SK-N-SH (cell line): Measurements from ENCODE around the gene IGFBPL1. TPM values are rescaled to one million over a fixed set of nuclear protein-coding genes. Genes with fewer than 3 reads are reported as not detected.

Source experiments
- CTCF ChIA-PET: fragments of 300-600, 350-600 bp; formaldehyde crosslinking; extraction: SDS; loops from one replicate; lab custom pipeline; 2021; lab: Yijun Ruan, JAX
- POLR2A ChIA-PET: fragments of 350-600 bp; sonication (Branson Sonifier 250); formaldehyde crosslinking; extraction: SDS; loops from one replicate; lab custom pipeline; 2020; ENCODE audit warnings: antibody characterized with exemption, inconsistent platforms; lab: Yijun Ruan, JAX
- DNase-seq: peaks from one replicate; pipeline ENCODE4 v3.0.0; 2012
- H2AFZ ChIP-seq: fragments of 200-600 bp; sonication (generic); 2 replicates; pipeline ENCODE4 v1.8.1; 2016; ENCODE audit warnings: antibody characterized with exemption, mild to moderate bottlenecking, low read depth
- H3F3A ChIP-seq: fragments of 200-600 bp; sonication (generic); replicated peaks from 2 replicates; pipeline ENCODE3; 2016; ENCODE audit warnings: antibody characterized with exemption, mild to moderate bottlenecking; ENCODE audit not compliant: insufficient read depth
- H3K27ac ChIP-seq, 2 experiments: fragments of 200-500 bp in 1 of 2; fragments of 200-600 bp in 1 of 2; sonication (Bioruptor generic) in 1 of 2; sonication (generic), shearing (Covaris generic) in 1 of 2; 2 replicates each; pipeline versions ENCODE4 v1.5.1 to v1.6.1; 2014 to 2016; ENCODE audit warnings: low read depth in 2 of 2, inconsistent platforms in 1 of 2, low read length in 1 of 2, mild to moderate bottlenecking in 1 of 2, mixed read lengths in 1 of 2
- H3K27me3 ChIP-seq: fragments of 200-600 bp; sonication (generic), shearing (Covaris generic); 2 replicates; pipeline ENCODE4 v1.6.1; 2016; ENCODE audit warnings: mixed run types; ENCODE audit not compliant: insufficient read depth
- H3K36me3 ChIP-seq, 2 experiments: fragments of 200-500 bp in 1 of 2; fragments of 200-600 bp in 1 of 2; sonication (Bioruptor generic) in 1 of 2; sonication (generic) in 1 of 2; replicated peaks in 1 of 2; 2 replicates each; pipeline versions ENCODE3 to v1.5.1; 2014 to 2016; ENCODE audit warnings: low read length in 1 of 2, mild to moderate bottlenecking in 1 of 2; ENCODE audit not compliant: insufficient read depth in 2 of 2, control insufficient read depth in 1 of 2
- H3K4me1 ChIP-seq, 2 experiments: fragments of 200-500 bp in 1 of 2; fragments of 200-600 bp in 1 of 2; sonication (Bioruptor generic) in 1 of 2; sonication (generic), shearing (Covaris generic) in 1 of 2; 2 replicates each; pipeline versions ENCODE4 v1.5.1 to v1.6.1; 2014 to 2016; ENCODE audit warnings: low read depth in 1 of 2, low read length in 1 of 2, mixed run types in 1 of 2; ENCODE audit not compliant: insufficient read depth in 2 of 2, control insufficient read depth in 1 of 2
- H3K4me2 ChIP-seq: fragments of 200-600 bp; sonication (generic), shearing (Covaris generic); 2 replicates; pipeline ENCODE4 v1.6.1; 2017; ENCODE audit warnings: mixed run types
- H3K4me3 ChIP-seq, 2 experiments: fragments of 200-500 bp in 1 of 2; fragments of 200-600 bp in 1 of 2; sonication (Bioruptor generic) in 1 of 2; sonication (generic), shearing (Covaris generic) in 1 of 2; 2 replicates each; pipeline versions ENCODE4 v1.5.1 to v1.8.1; 2014 to 2016; ENCODE audit warnings: low read depth in 2 of 2, inconsistent platforms in 1 of 2, low read length in 1 of 2, mild to moderate bottlenecking in 1 of 2, mixed read lengths in 1 of 2, moderate library complexity in 1 of 2
- H3K79me2 ChIP-seq: fragments of 200-600 bp; sonication (generic); 2 replicates; pipeline ENCODE4 v1.8.1; 2017; ENCODE audit warnings: mild to moderate bottlenecking; ENCODE audit not compliant: insufficient read depth
- H3K9ac ChIP-seq: fragments of 200-600 bp; sonication (generic); 2 replicates; pipeline ENCODE4 v1.6.1; 2017; ENCODE audit warnings: mixed run types
- H3K9me2 ChIP-seq: fragments of 200-600 bp; sonication (generic); 2 replicates; pipeline ENCODE4 v1.6.1; 2017; ENCODE audit warnings: mixed run types
- H3K9me3 ChIP-seq: fragments of 200-600 bp; sonication (generic); 2 replicates; pipeline ENCODE4 v1.6.1; 2017; ENCODE audit warnings: mixed run types, mild to moderate bottlenecking, moderate library complexity
- H4K20me1 ChIP-seq: fragments of 200-600 bp; sonication (generic); 2 replicates; pipeline ENCODE4 v1.6.1; 2017; ENCODE audit warnings: mild to moderate bottlenecking, mixed run types; ENCODE audit not compliant: insufficient read depth
- WGBS: methylation state at CpG from one replicate; pipeline ENCODE4 v1.1.6; 2017; ENCODE audit warnings: low lambda C conversion rate; 5-methylcytosine and 5-hydroxymethylcytosine counted together
- polyA plus RNA-seq, 3 experiments: library from polyadenylated mRNA; depleted of rRNA; stranded (reverse); fragments of >200 nt; gene quantifications; 2 replicates each; pipeline ENCODE4 v1.2.3, GENCODE V29; 2012
- TF ChIP-seq, protein P1 (sequence below): IDR thresholded peaks from 2 replicates; pipeline ENCODE4 v1.4.0; 2012; ENCODE audit warnings: low read depth, borderline replicate concordance

The IGFBPL1 gene
- polyA plus RNA-seq, 1 of the 3 experiments (the other 2 are of a cell fraction), result 0.41 TPM

DNA sequence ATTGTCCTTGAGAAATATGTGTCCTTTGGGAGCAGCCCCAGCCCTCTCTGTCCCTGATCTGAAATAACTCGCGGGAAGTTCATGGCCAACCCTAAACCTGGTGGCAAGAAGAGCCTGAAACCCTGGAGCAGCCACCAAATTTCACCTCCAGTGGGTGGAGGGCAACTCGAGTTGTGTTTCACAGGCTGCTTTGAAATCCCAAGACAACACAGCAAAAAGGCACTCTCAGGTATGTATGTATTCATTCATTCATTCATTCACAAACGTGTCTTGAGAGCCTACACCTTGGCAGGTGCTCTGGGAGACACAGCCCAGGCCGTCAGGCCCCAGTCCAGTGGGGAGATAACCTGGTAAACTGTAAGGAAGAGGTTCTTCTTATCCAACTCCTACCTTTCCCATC lies 67.4 kb downstream of the IGFBPL1 start:
- no peak for DNase-seq
- no peaks in the 10 kb centered on the region for H3F3A ChIP-seq
- H3K4me1 ChIP-seq, result peaks cover 0 to 29% of the 10 kb centered on the region in 2 experiments; a peak in 2 of 4 replicates
- ChIA-PET POLR2A (no interaction called here), CTCF (interaction anchor here (1.3 to 1.6 kb wide), 3 partner anchors 48 to 443 kb away, joined by 4 read pairs; no protein-coding TSS in a partner anchor)
- H3K9me2 ChIP-seq, result no peaks in the 10 kb centered on the region
- no peaks in the 10 kb centered on the region for H3K79me2 ChIP-seq
- H3K27me3 ChIP-seq, result no peaks in the 10 kb centered on the region
- H3K4me3 ChIP-seq, result no peak overlapping the region
- WGBS, result 22% methylated on average over 4 of the region's 5 CpGs
- no peak overlapping the region for H3K27ac ChIP-seq
- no peak overlapping the region for H3K4me2 ChIP-seq
- H3K9ac ChIP-seq, result no peak overlapping the region
- H2AFZ ChIP-seq, result no peak overlapping the region
- H4K20me1 ChIP-seq, result no peaks in the 10 kb centered on the region
- TF ChIP-seq, protein P1, sequence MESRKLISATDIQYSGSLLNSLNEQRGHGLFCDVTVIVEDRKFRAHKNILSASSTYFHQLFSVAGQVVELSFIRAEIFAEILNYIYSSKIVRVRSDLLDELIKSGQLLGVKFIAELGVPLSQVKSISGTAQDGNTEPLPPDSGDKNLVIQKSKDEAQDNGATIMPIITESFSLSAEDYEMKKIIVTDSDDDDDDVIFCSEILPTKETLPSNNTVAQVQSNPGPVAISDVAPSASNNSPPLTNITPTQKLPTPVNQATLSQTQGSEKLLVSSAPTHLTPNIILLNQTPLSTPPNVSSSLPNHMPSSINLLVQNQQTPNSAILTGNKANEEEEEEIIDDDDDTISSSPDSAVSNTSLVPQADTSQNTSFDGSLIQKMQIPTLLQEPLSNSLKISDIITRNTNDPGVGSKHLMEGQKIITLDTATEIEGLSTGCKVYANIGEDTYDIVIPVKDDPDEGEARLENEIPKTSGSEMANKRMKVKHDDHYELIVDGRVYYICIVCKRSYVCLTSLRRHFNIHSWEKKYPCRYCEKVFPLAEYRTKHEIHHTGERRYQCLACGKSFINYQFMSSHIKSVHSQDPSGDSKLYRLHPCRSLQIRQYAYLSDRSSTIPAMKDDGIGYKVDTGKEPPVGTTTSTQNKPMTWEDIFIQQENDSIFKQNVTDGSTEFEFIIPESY, result no peak
- H3K9me3 ChIP-seq, result no peaks in the 10 kb centered on the region
- no peaks in the 10 kb centered on the region for H3K36me3 ChIP-seq

Other genes with a start within 250 kb of the IGFBPL1 start
- gene ALDH1B1, start 31.8 kb downstream of the IGFBPL1 start, polyA plus RNA-seq (2012; rRNA removed), result 16.5 and 18.4 TPM in 2 replicates
- 0.02 and 0.08 TPM in 2 replicates for gene ANKRD18A, start 196.1 kb upstream of the IGFBPL1 start, polyA plus RNA-seq (2012; rRNA removed)